Panc1 (cell line): Measurements from ENCODE around the gene KCNQ1OT1. TPM values are rescaled to one million over a fixed set of nuclear protein-coding genes. Genes with fewer than 3 reads are reported as not detected.

ENCODE experiments used
- ATAC-seq: fragments of 200-7000 bp; cut with Tn5 transposase; 2 replicates; pipeline ENCODE4 v1.9.1; 2020; ENCODE audit warnings: mild to moderate bottlenecking, moderate library complexity
- BruUV-seq: library from RNA; stranded (reverse); fragments of 400-500 nt; replicated peaks from 2 replicates; lab custom pipeline; 2021; lab: Mats Ljungman, UMichigan
- CTCF ChIA-PET: fragments of 300-600 bp; sonication (Branson Sonifier 250); formaldehyde crosslinking; loops from one replicate; lab custom pipeline; 2022; ENCODE audit warnings: antibody characterized with exemption; lab: Charles Lee
- POLR2A ChIA-PET: fragments of 300-600 bp; sonication (Branson Sonifier 250); formaldehyde crosslinking; loops from one replicate; lab custom pipeline; 2022; ENCODE audit warnings: antibody characterized with exemption; lab: Charles Lee
- DNase-seq: peaks from one replicate; pipeline ENCODE4 v3.0.0-alpha.2; 2010; ENCODE audit warnings: low read depth, low spot score
- H3K27ac ChIP-seq: 2 replicates; pipeline ENCODE4 v1.5.1; 2011; ENCODE audit warnings: mild to moderate bottlenecking, low read length, inconsistent platforms
- H3K27me3 ChIP-seq: fragments of 200-500 bp; sonication (Bioruptor generic); 2 replicates; pipeline ENCODE4 v1.6.0; 2014; ENCODE audit warnings: low read length, inconsistent platforms; ENCODE audit not compliant: control insufficient read depth, insufficient read depth
- H3K36me3 ChIP-seq: fragments of 200-500 bp; sonication (Bioruptor generic); 2 replicates; pipeline ENCODE4 v1.5.1; 2014; ENCODE audit warnings: inconsistent platforms, mild to moderate bottlenecking, low read length, moderate library complexity; ENCODE audit not compliant: control insufficient read depth, insufficient read depth
- H3K4me1 ChIP-seq: 2 replicates; pipeline ENCODE4 v1.5.1; 2011; ENCODE audit warnings: inconsistent platforms, mild to moderate bottlenecking, low read length, moderate library complexity; ENCODE audit not compliant: control insufficient read depth, insufficient read depth
- H3K4me3 ChIP-seq, 2 experiments: 2 replicates each; pipeline ENCODE4 v1.5.1; 2011 to 2012; ENCODE audit warnings: low read depth in 2 of 2, low read length in 2 of 2, mild to moderate bottlenecking in 2 of 2, inconsistent platforms in 1 of 2, moderate library complexity in 1 of 2
- H3K9me3 ChIP-seq: fragments of 200-500 bp; sonication (Bioruptor generic); 2 replicates; pipeline ENCODE4 v1.5.1; 2014; ENCODE audit warnings: low read depth, mild to moderate bottlenecking, inconsistent platforms, low read length, moderate library complexity; ENCODE audit not compliant: control insufficient read depth, insufficient read depth
- POLR2AphosphoS5 ChIP-seq: IDR thresholded peaks from 2 replicates; pipeline ENCODE4 v1.6.1; 2012; ENCODE audit warnings: mild to moderate bottlenecking, low read depth, low read length, moderate library complexity
- REST ChIP-seq, 2 experiments: IDR thresholded peaks; 2 replicates each; pipeline ENCODE4 v1.6.1; 2011 to 2012; ENCODE audit warnings: low read depth in 2 of 2, control low read depth in 1 of 2, low read length in 1 of 2, mild to moderate bottlenecking in 1 of 2, moderate library complexity in 1 of 2; ENCODE audit not compliant: insufficient read depth in 1 of 2
- SIN3A ChIP-seq: IDR thresholded peaks from 2 replicates; pipeline ENCODE4 v1.6.1; 2012; ENCODE audit warnings: low read depth, mild to moderate bottlenecking, low read length, moderate library complexity, borderline replicate concordance; ENCODE audit not compliant: insufficient read depth
- TCF7L2 ChIP-seq: IDR thresholded peaks from 2 replicates; pipeline ENCODE4 v1.6.1; 2011; ENCODE audit warnings: mild to moderate bottlenecking, low read depth, low read length, inconsistent platforms
- in situ Hi-C: cut with HindIII; loops from 2 replicates; pipeline ENCODE4 v1.10.0; 2016; ENCODE audit warnings: low sequenced_read_pairs, low pct_unique_long_range_greater_than_20kb
- intact Hi-C: fragments of 100-400 bp; cut with micrococcal nuclease; formaldehyde crosslinking; loops from one replicate; pipeline ENCODE4 v1.10.0; 2022; ENCODE audit not compliant: unreplicated experiment
- total RNA-seq: library from RNA; stranded (reverse); gene quantifications from one replicate; pipeline ENCODE4 v1.2.1, GENCODE V29; 2021; ENCODE audit not compliant: unreplicated experiment
- TF ChIP-seq, protein P1 (sequence below): fragments of 450-650 bp; IDR thresholded peaks from 2 replicates; pipeline ENCODE4 v1.5.1; 2017; ENCODE audit warnings: mild to moderate bottlenecking

Gene KCNQ1OT1
- total RNA-seq, 1 experiment from 2014 or later = 1.3 TPM

- ChIA-PET POLR2A (no interaction called here), CTCF (no interaction called here)
- no TSS peak for BruUV-seq
- no peak for ATAC-seq
- Histone ChIP-seq H3K4me3 (no peak overlapping the region), H3K36me3 (no peaks in the 10 kb centered on the region), H3K27ac (no peak overlapping the region), H3K9me3 (peaks cover 31% of the 10 kb centered on the region), H3K27me3 (peaks cover 3% of the 10 kb centered on the region; the same call in 1 of the 2 replicates), H3K4me1 (no peaks in the 10 kb centered on the region)
- in situ Hi-C loops (no loop called here), intact Hi-C loops (no loop called here)
- TF ChIP-seq TCF7L2 (no peak), SIN3A (no peak), POLR2AphosphoS5 (no peak)
- TF ChIP-seq, protein P1, sequence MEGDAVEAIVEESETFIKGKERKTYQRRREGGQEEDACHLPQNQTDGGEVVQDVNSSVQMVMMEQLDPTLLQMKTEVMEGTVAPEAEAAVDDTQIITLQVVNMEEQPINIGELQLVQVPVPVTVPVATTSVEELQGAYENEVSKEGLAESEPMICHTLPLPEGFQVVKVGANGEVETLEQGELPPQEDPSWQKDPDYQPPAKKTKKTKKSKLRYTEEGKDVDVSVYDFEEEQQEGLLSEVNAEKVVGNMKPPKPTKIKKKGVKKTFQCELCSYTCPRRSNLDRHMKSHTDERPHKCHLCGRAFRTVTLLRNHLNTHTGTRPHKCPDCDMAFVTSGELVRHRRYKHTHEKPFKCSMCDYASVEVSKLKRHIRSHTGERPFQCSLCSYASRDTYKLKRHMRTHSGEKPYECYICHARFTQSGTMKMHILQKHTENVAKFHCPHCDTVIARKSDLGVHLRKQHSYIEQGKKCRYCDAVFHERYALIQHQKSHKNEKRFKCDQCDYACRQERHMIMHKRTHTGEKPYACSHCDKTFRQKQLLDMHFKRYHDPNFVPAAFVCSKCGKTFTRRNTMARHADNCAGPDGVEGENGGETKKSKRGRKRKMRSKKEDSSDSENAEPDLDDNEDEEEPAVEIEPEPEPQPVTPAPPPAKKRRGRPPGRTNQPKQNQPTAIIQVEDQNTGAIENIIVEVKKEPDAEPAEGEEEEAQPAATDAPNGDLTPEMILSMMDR = no peak
- no peak for DNase-seq
Measured at GRCh38 chr11:2630679-2631078, 69.1 kb downstream of the KCNQ1OT1 start.

DNA sequence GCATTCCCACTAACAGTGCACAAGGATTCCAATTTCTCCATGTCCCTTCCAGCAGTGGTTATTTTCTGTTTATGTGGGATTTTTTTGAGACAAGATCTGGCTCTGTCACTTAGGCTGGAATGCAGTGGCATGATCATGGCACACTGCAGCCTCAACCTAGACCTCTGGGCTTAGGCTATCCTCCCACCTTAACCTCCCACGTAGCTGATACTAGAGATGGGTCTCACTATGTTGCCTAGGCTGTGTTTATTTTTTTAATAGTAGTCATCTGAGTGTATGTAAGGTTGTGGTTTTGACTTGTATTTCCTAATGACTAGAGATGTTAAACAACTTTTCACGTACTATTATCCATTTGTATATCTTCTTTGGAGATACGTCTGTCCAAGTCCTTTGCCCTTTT lies 74.6 kb downstream of the KCNQ1OT1 start:
- intact Hi-C loops = no loop called here
- DNase-seq (no peak), ATAC-seq (no peak)
- in situ Hi-C loops = no loop called here
- BruUV-seq = no TSS peak
- TF ChIP-seq, protein P1 = no peak
- TF ChIP-seq TCF7L2 = no peak
- TF ChIP-seq POLR2AphosphoS5 = no peak
- no peak for TF ChIP-seq SIN3A
- CTCF ChIA-PET = no interaction called here
- POLR2A ChIA-PET = interaction anchor here (0.7 kb wide), 1 partner anchor 757 kb away, joined by 8 read pairs; no protein-coding TSS in a partner anchor
- no peaks in the 10 kb centered on the region for H3K36me3 ChIP-seq
- H3K4me1 ChIP-seq = no peaks in the 10 kb centered on the region
- H3K27me3 ChIP-seq = peaks cover 5% of the 10 kb centered on the region
- no peak overlapping the region for H3K4me3 ChIP-seq
- H3K27ac ChIP-seq = no peak overlapping the region
- H3K9me3 ChIP-seq = peaks cover 6% of the 10 kb centered on the region; the same call in 1 of the 2 replicates

GRCh38 chr11:2621894-2622293 lies 77.9 kb downstream of the KCNQ1OT1 start:
- ChIA-PET CTCF (no interaction called here), POLR2A (no interaction called here)
- TF ChIP-seq, protein P1 = no peak
- TF ChIP-seq SIN3A (no peak), TCF7L2 (no peak), REST (IDR thresholded peaks at IDR 0.05; ENCODE audit: insufficient read depth in 1 of 2, low read depth in 2 of 2, low read length in 1 of 2) (no peak), POLR2AphosphoS5 (no peak)
- Histone ChIP-seq H3K4me3 (no peak overlapping the region), H3K36me3 (no peaks in the 10 kb centered on the region), H3K4me1 (no peaks in the 10 kb centered on the region), H3K27ac (no peak overlapping the region), H3K9me3 (no peaks in the 10 kb centered on the region), H3K27me3 (peaks cover 3% of the 10 kb centered on the region; the same call in 1 of the 2 replicates)
- no peak for DNase-seq
- ATAC-seq = no peak
- intact Hi-C loops = no loop called here
- in situ Hi-C loops = no loop called here
- BruUV-seq = no TSS peak
